ENCODE results near the gene ACD.

The ACD gene

DNA sequence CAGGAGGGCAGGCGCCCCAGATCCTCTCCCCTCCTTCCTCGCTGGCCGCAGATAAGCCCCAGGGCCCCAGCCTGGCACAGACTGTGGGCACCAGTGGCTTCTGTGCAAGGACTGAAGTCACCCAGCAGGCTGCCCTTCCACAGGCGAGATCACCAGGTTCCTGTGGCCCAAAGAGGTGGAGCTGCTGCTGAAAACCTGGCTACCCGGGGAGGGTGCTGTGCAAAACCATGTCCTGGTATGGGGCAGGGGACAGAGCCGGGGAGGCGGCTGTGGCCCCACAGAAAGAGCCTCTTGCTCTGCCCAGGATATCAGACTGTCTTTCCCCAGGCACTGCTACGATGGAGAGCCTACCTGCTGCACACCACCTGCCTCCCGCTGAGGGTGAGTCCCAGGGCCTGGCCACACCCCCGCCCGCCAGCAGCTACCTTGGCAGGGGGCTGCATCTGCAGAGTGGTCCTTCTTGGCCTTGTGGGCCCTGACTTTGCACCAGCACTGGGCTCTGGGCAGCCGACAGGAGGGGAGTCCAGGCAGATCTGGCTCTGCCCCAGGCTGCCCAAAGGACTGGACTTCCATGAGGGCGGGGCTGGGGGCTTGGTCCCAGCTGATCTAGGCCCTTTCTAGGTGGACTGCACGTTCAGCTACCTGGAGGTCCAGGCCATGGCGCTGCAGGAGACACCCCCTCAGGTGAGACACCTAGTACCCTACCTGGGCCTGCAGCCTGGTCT lies 14.5 kb downstream of the ACD start:
- no peak for DNase-seq

DNA sequence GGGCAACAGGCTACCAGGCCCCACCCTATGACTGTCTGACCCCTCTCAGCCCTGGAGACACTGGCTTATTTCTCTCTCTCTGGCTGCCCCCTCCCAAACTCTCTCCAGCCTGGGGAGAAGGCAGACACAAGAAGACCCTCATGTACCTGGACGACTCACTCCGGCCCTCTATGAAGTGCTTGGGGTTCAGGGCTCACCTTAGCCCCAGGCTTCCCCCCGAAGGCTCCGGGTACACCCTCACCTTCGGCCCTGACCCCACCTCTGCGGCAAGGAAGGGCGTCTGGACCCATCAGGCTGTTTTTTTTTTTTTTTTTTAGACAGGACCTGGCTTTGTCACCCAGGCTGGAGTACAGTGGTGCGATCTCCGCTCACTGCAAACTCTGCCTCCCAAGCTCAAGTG lies 16.0 kb downstream of the ACD start:
- DNase-seq, result no peak

DNA sequence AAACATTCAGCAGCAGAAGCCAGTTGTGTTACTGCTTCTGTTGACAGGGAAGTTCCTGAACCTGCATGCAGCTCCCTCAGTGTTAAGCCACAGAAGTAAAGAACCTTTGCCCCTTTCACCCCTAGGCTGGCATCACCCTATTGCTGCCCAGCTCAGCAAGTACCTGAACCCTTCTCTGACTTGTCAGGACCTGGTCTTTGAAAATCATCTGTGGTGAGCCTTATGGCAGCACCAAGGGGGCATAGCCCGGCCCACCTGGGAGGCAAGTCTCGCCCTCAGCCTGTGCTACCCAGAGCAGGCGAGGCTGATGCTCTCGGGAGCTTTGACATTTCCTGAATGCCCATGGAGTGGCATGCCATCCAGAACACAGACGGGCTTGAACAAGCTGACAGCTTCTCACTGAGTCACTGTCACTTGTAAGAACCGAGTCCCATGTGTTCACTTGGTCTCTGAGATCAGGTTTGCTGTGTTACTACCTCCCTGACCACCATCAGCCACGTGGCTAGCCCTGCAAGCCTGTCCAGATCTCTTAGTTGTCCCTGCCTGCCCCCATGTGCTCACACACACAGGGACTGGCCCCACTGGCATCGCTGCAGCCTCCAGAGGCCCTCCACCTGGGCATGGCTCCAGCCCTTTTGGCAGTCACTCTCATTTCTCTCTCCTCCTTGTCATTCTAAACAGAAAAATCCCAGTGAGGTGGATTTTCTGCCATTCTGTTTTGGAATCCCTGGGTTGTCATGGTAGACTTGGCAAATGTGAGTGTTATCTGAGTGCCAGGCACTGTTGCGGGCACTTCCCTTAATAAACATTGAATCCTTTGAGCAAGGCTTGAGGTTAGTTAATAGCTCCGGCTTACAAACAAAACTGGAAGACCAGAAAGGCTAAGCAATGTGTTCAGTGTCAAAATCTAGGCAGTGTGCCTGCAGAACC lies 18.0 kb downstream of the ACD start:
- DNase-seq, result no peak

DNA sequence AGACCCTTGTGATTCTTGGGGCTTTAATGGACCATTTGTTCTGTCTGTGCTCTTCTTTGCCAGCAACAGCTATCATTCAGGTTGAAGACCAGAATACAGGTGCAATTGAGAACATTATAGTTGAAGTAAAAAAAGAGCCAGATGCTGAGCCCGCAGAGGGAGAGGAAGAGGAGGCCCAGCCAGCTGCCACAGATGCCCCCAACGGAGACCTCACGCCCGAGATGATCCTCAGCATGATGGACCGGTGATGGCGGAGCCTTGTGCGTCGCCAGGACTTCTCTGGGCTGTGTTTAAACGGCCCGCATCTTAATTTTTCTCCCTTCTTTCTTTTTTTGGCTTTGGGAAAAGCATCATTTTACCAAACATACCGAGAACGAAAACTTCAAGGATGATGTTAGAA lies 22.4 kb downstream of the ACD start:
- no peak for DNase-seq

DNA sequence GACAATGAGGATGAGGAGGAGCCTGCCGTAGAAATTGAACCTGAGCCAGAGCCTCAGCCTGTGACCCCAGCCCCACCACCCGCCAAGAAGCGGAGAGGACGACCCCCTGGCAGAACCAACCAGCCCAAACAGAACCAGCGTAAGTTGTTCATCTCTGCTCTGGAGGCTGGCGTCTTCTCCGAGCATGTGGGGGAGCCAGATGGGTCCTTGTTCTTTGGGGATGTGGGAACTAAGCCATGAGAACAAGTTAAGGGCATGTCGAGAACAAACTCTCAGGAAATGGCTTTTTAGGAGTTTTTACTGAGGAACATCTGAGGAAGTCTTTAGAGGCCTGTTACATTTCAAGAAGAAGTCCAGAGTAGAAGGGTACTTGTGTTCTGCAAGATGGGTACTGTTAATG lies 23.3 kb downstream of the ACD start:
- DNase-seq, result no peak

DNA sequence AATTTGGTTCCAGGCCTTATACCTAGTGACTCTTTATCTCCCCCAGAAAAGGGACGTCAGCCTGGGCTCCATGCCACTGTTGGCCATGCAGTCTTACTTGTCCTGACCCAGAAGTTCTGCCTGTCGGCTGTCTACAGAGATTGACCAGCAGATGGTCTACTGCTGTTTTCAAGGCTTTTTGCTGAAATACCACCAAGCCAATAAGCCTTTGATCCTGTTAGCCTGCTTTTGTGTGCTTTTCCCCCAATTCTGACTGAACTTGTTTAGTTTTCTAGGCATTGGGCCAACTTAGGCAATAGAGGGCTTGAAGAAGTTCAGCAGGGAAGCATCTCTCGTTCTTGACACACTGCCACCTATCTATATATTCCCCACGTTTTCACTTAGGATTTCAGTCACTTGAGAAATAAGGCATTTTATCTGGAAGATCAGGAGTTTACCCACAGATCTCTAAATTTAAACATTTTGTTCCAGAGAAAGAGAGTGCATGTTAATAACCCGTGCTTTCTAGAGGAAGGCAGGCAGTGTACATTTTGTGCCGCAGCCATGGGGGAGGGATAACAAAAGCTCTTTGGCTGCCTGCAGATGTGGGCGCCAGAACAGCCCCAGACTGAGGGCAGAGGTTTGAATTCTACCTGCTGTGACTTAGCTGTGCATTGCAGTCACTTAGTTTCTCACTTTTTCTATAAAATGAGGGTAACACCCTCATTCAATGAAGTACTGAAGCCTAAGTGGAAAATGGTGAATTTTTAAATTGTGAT lies 27.5 kb downstream of the ACD start:
- no peak for DNase-seq

DNA sequence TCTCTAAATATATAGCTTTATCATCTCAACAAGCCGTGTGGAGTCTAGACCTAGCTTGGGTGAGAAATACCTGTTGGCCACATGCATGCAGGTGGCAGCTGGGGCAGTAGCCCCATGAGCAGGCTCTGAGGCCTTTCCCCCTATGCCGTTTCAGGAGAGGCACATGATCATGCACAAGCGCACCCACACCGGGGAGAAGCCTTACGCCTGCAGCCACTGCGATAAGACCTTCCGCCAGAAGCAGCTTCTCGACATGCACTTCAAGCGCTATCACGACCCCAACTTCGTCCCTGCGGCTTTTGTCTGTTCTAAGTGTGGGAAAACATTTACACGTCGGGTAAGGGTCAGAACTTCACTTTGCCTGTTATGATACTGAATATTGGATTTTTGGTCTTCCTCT lies 31.8 kb downstream of the ACD start:
- no peak for DNase-seq

DNA sequence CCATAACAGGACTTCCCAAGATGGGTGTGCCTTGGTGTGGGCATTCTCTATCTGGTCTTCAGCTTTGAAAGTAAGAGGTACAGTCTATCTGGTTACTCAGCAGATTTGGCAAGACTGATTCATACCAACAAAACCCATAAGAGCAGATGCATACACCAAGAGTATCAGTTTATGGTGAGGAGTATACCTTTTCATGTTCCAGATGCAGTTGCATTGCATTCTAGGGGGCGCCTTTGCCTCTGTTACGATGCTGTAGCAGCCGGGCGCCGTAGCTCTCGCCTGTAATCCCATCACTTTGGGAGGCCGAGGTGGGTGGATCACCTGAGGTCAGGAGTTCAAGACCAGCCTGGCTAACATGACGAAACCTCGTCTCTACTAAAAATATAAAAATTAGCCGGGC lies 46.3 kb downstream of the ACD start:
- DNase-seq, result no peak

DNA sequence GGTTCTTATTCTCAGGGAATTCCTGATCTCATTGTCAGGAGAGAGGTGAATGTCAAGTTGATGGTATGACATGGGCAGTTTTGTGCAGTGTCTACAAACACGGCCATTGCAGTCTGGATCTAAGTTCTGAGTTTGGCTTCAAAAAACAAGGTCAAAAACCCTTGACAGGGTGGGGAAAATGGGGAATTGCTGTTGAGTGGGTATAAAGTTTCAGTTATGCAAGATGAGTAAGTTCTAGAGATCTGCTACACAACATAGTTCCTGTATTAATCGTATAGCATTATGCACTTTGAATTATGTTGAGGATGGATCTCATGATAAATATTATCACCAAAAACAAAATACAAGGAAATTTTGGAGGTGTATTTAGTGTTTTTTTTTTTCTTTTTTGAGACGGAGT lies 51.7 kb downstream of the ACD start:
- DNase-seq, result no peak

Measured in CD4-positive, alpha-beta T cell treated with Interleukin-15 for 1 hour (primary cell).